B cell (primary cell): ENCODE results near the gene GSDME. TPM values are rescaled to one million over a fixed set of nuclear protein-coding genes. Genes with fewer than 3 reads are reported as not detected.

Source experiments
- ATAC-seq: fragments of 200-7000 bp; cut with Tn5 transposase; one replicate; pipeline ENCODE4 v1.10.0; 2021; ENCODE audit warnings: low read depth, mild to moderate bottlenecking, moderate number of reproducible peaks, moderate library complexity
- CTCF ChIA-PET: fragments of 350-600 bp; sonication (Branson Sonifier 250); formaldehyde crosslinking; loops from one replicate; lab custom pipeline; 2021; ENCODE audit warnings: antibody characterized with exemption, inconsistent platforms; lab: Charles Lee
- POLR2A ChIA-PET: fragments of 350-600 bp; sonication (Branson Sonifier 250); formaldehyde crosslinking; loops from one replicate; lab custom pipeline; 2021; ENCODE audit warnings: antibody characterized with exemption; lab: Charles Lee
- DNase-seq: peaks from one replicate; pipeline ENCODE4 v3.0.0; 2013
- H2AFZ ChIP-seq: 2 replicates; pipeline ENCODE4 v1.6.1; 2012; ENCODE audit warnings: mild to moderate bottlenecking, low read depth, low read length; ENCODE audit not compliant: insufficient read depth, poor library complexity, severe bottlenecking
- H3K27ac ChIP-seq, 2 donors: 1 replicate in 1 of 2; 2 replicates in 1 of 2; pipeline ENCODE4 v1.5.1; 2012 to 2013; ENCODE audit warnings: low read length in 2 of 2, mild to moderate bottlenecking in 2 of 2, moderate library complexity in 1 of 2
- H3K27me3 ChIP-seq, 4 experiments: fragments of 200-600 bp in 1 of 4; sonication (generic) in 1 of 4; replicated peaks in 1 of 4; 1 replicate in 2 of 4; 2 replicates in 2 of 4; pipeline versions ENCODE4 v1.6.1 to v1.7.0; 2013 to 2016; ENCODE audit warnings: low read length in 3 of 4, mild to moderate bottlenecking in 2 of 4, mixed read lengths in 1 of 4, moderate library complexity in 1 of 4; ENCODE audit not compliant: insufficient read depth in 4 of 4, control insufficient read depth in 3 of 4; ENCODE audit errors: control extremely low read depth in 1 of 4
- H3K36me3 ChIP-seq, 2 experiments: replicated peaks in 1 of 2; 1 replicate in 1 of 2; 2 replicates in 1 of 2; pipeline versions ENCODE4 v1.6.1 to v1.7.1; 2013; ENCODE audit warnings: low read length in 1 of 2; ENCODE audit not compliant: insufficient read depth in 2 of 2, control insufficient read depth in 1 of 2; ENCODE audit errors: control extremely low read depth in 1 of 2, extremely low read depth in 1 of 2
- H3K4me1 ChIP-seq, 2 donors: fragments of 200-600 bp in 1 of 2; sonication (generic) in 1 of 2; 1 replicate in 1 of 2; 2 replicates in 1 of 2; pipeline versions ENCODE4 v1.5.1 to v1.6.1; 2013 to 2017; ENCODE audit warnings: low read length in 2 of 2; ENCODE audit not compliant: control insufficient read depth in 2 of 2, insufficient read depth in 2 of 2
- H3K4me2 ChIP-seq: replicated peaks from 2 replicates; pipeline ENCODE3; 2012; ENCODE audit warnings: mild to moderate bottlenecking, low read depth, low read length; ENCODE audit not compliant: poor library complexity, severe bottlenecking
- H3K4me3 ChIP-seq, 5 experiments: fragments of 200-600 bp in 1 of 5; sonication (generic) in 1 of 5; 1 replicate in 3 of 5; 2 replicates in 2 of 5; pipeline versions ENCODE4 v1.5.1 to v1.7.0; 2011 to 2016; ENCODE audit warnings: low read length in 4 of 5, mild to moderate bottlenecking in 4 of 5, low read depth in 2 of 5, control low read depth in 1 of 5, moderate library complexity in 1 of 5; ENCODE audit not compliant: insufficient read depth in 1 of 5; ENCODE audit errors: control extremely low read depth in 1 of 5, extremely low read depth in 1 of 5
- H3K79me2 ChIP-seq: fragments of 200-600 bp; sonication (generic); one replicate; pipeline ENCODE4 v1.6.0; 2016; ENCODE audit warnings: low read length; ENCODE audit not compliant: control insufficient read depth, insufficient read depth
- H3K9ac ChIP-seq: fragments of 200-600 bp; sonication (generic); 2 replicates; pipeline ENCODE4 v1.6.1; 2017; ENCODE audit warnings: mild to moderate bottlenecking, low read length, moderate library complexity
- H3K9me3 ChIP-seq, 3 donors: one replicate each; pipeline versions ENCODE4 v1.6.1 to v1.7.1; 2013; ENCODE audit warnings: low read length in 2 of 3; ENCODE audit not compliant: control insufficient read depth in 2 of 3, insufficient read depth in 1 of 3; ENCODE audit errors: control extremely low read depth in 1 of 3
- H4K20me1 ChIP-seq: 2 replicates; pipeline ENCODE4 v1.6.0; 2012; ENCODE audit warnings: mild to moderate bottlenecking, low read length; ENCODE audit not compliant: insufficient read depth, control insufficient read depth, poor library complexity, severe bottlenecking
- H3K27ac Mint-ChIP-seq: one replicate; pipeline ENCODE4 v1.8.0; 2021; ENCODE audit warnings: mixed read lengths
- H3K27me3 Mint-ChIP-seq: one replicate; pipeline ENCODE4 v1.8.0; 2021; ENCODE audit warnings: mixed read lengths
- H3K4me1 Mint-ChIP-seq: one replicate; pipeline ENCODE4 v1.8.0; 2021; ENCODE audit warnings: mixed read lengths
- H3K4me3 Mint-ChIP-seq: one replicate; pipeline ENCODE4 v1.8.0; 2021; ENCODE audit warnings: mixed read lengths
- H3K9me3 Mint-ChIP-seq: one replicate; pipeline ENCODE4 v1.8.0; 2022; ENCODE audit warnings: mixed read lengths; ENCODE audit not compliant: insufficient read depth
- CTCF ChIP-seq: fragments of 200-600 bp; IDR thresholded peaks from one replicate; pipeline ENCODE4 v1.8.0; 2022; ENCODE audit warnings: antibody characterized with exemption, mild to moderate bottlenecking
- EZH2 ChIP-seq: IDR thresholded peaks from 2 replicates; pipeline ENCODE4 v1.6.1; 2012; ENCODE audit warnings: borderline replicate concordance, low read depth, mild to moderate bottlenecking, moderate library complexity, low read length; ENCODE audit not compliant: insufficient read depth, poor library complexity, severe bottlenecking
- WGBS: methylation state at CpG from one replicate; pipeline ENCODE4 v1.1.5; 2013; ENCODE audit warnings: missing lambda C conversion rate; ENCODE audit not compliant: insufficient coverage; 5-methylcytosine and 5-hydroxymethylcytosine counted together
- intact Hi-C: fragments of 100-400 bp; cut with micrococcal nuclease; formaldehyde crosslinking; loops from one replicate; pipeline ENCODE4 v1.10.0; 2022
- polyA plus RNA-seq: library from polyadenylated mRNA; depleted of rRNA; stranded (reverse); fragments of >200 nt; gene quantifications from 2 replicates; pipeline ENCODE4 v1.2.3, GENCODE V29; 2012
- total RNA-seq, 2 donors: library from RNA; stranded (reverse); fragments of 120-200 nt in 1 of 2; gene quantifications; 1 replicate in 1 of 2; 2 replicates in 1 of 2; pipeline versions ENCODE4 v1.2.3 to v1.2.4, GENCODE V29; 2013 to 2022

GSDME gene
- total and polyA plus RNA-seq, 2 donors (not counting 1 experiment from before 2014, with no cell fraction given), result 7.0 to 11.9 TPM

GRCh38 chr7:24786306-24786705, 29.0 kb upstream of the GSDME start:
- ChIA-PET CTCF (no interaction called here), POLR2A (no interaction called here)
- Mint-ChIP-seq H3K27me3 (no peaks in the 10 kb centered on the region), H3K9me3 (peaks cover 6% of the 10 kb centered on the region), H3K4me1 (no peaks in the 10 kb centered on the region), H3K27ac (no peak overlapping the region), H3K4me3 (no peak overlapping the region)
- Histone ChIP-seq H3K27ac (no peak overlapping the region), H2AFZ (no peak overlapping the region), H3K79me2 (no peaks in the 10 kb centered on the region), H3K9ac (no peak overlapping the region), H3K36me3 (no peaks in the 10 kb centered on the region), H4K20me1 (no peaks in the 10 kb centered on the region), H3K27me3 (peaks cover 0 to 2% (median 0%) of the 10 kb centered on the region in 4 experiments), H3K9me3 (peaks cover 0 to 15% (median 3%) of the 10 kb centered on the region in 3 donors), H3K4me1 (no peaks in the 10 kb centered on the region), H3K4me2 (no peak overlapping the region), H3K4me3 (no peak overlapping the region)
- ATAC-seq, result no peak
- no peak for TF ChIP-seq EZH2
- no peak for TF ChIP-seq CTCF
- intact Hi-C loops, result no loop called here
- 95% methylated on average over 3 of the region's 4 CpGs for WGBS
- no peak for DNase-seq

- no peak for ATAC-seq
- Histone ChIP-seq H4K20me1 (no peaks in the 10 kb centered on the region), H3K27ac (no peak overlapping the region), H2AFZ (no peak overlapping the region), H3K79me2 (no peaks in the 10 kb centered on the region), H3K4me2 (no peak overlapping the region), H3K4me1 (no peaks in the 10 kb centered on the region), H3K36me3 (no peaks in the 10 kb centered on the region), H3K4me3 (no peak overlapping the region), H3K9me3 (peaks cover 0 to 13% (median 3%) of the 10 kb centered on the region in 3 donors), H3K27me3 (peaks cover 0 to 2% (median 0%) of the 10 kb centered on the region in 4 experiments), H3K9ac (no peak overlapping the region)
- POLR2A ChIA-PET, result interaction anchor here (0.6 kb wide), 1 partner anchor 1264 kb away, joined by 3 read pairs; no protein-coding TSS in a partner anchor
- Mint-ChIP-seq H3K4me3 (no peak overlapping the region), H3K27ac (no peak overlapping the region), H3K9me3 (peaks cover 6% of the 10 kb centered on the region), H3K4me1 (peaks cover 2% of the 10 kb centered on the region), H3K27me3 (no peaks in the 10 kb centered on the region)
- CTCF ChIA-PET, result interaction anchor here (0.6 kb wide), 1 partner anchor 28 kb away, joined by 4 read pairs; no protein-coding TSS in a partner anchor
- 88% methylated on average over 3 of the region's 5 CpGs for WGBS
- intact Hi-C loops, result no loop called here
- TF ChIP-seq CTCF (no peak), EZH2 (no peak)
- no peak for DNase-seq
These were observed 27.0 kb upstream of the GSDME start for GRCh38 chr7:24784277-24784676.
